ENCODE results near the gene HGFAC. TPM values are rescaled to one million over a fixed set of nuclear protein-coding genes. Genes with fewer than 3 reads are reported as not detected.

Gene HGFAC
- total and polyA plus RNA-seq, 9 donors: 0.51 to 2.5 (median 1.5) TPM

DNA sequence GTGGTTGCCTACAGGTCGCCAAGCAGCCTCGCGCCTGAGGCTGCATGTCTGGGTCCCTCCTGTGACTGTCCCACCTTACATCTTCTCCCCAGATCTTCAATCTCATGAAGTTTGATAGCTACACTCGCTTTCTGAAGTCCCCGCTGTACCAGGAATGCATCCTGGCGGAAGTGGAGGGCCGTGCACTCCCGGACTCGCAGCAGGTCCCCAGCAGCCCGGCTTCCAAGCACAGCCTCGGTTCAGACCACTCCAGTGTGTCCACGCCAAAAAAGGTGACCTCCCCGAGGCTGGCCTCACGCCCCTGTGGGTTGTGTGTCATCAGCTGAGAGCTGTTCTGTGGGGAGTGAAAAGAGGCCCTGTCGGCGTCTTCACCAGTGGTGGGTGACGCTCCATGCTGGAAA lies 24.9 kb upstream of the HGFAC start:
- Histone ChIP-seq H3K4me3 (ENCODE audit: low read length) (no peak overlapping the region), H3K27ac (ENCODE audit: low read length) (no peak overlapping the region), H3K9me3 (replicated peaks; ENCODE audit: control insufficient read depth, low read depth, low read length) (no peaks in the 10 kb centered on the region), H3K4me1 (ENCODE audit: control insufficient read depth, insufficient read depth, low read length) (peaks cover 13% of the 10 kb centered on the region), H3K36me3 (ENCODE audit: control insufficient read depth, insufficient read depth, low read length) (peaks cover 38% of the 10 kb centered on the region), H3K27me3 (ENCODE audit: control insufficient read depth, insufficient read depth, low read length) (no peaks in the 10 kb centered on the region)
- 92% methylated on average over 14 of the region's 17 CpGs for WGBS (ENCODE audit: insufficient coverage)
- no peak for DNase-seq

DNA sequence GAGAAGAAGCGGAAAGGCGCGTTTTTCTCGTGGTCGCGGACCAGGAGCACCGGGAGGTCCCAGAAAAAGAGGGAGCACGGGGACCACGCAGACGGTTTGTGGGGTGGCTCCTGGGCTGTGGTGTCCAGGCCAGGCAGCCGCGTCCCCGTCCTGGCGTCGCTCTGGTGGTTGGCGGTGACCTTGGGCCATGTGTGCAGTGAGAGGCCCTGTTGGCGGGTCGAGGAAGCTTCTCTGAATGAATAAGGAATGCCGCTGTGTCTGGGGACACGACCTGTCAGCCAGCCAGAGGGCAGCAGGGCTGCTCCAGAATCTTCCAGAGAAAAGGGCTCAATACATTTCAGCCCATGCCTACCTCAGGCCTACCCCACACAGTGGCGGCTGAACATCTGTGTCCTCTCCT lies 24.3 kb upstream of the HGFAC start:
- WGBS (ENCODE audit: insufficient coverage): 93% methylated on average over 15 of the region's 21 CpGs
- no peaks in the 10 kb centered on the region for H3K27me3 ChIP-seq (ENCODE audit: control insufficient read depth, insufficient read depth, low read length)
- no peak overlapping the region for H3K27ac ChIP-seq (ENCODE audit: low read length)
- peaks cover 43% of the 10 kb centered on the region for H3K36me3 ChIP-seq (ENCODE audit: control insufficient read depth, insufficient read depth, low read length)
- DNase-seq: no peak
- H3K4me1 ChIP-seq (ENCODE audit: control insufficient read depth, insufficient read depth, low read length): peaks cover 13% of the 10 kb centered on the region
- no peaks in the 10 kb centered on the region for H3K9me3 ChIP-seq (replicated peaks; ENCODE audit: control insufficient read depth, low read depth, low read length)
- H3K4me3 ChIP-seq (ENCODE audit: low read length): no peak overlapping the region

DNA sequence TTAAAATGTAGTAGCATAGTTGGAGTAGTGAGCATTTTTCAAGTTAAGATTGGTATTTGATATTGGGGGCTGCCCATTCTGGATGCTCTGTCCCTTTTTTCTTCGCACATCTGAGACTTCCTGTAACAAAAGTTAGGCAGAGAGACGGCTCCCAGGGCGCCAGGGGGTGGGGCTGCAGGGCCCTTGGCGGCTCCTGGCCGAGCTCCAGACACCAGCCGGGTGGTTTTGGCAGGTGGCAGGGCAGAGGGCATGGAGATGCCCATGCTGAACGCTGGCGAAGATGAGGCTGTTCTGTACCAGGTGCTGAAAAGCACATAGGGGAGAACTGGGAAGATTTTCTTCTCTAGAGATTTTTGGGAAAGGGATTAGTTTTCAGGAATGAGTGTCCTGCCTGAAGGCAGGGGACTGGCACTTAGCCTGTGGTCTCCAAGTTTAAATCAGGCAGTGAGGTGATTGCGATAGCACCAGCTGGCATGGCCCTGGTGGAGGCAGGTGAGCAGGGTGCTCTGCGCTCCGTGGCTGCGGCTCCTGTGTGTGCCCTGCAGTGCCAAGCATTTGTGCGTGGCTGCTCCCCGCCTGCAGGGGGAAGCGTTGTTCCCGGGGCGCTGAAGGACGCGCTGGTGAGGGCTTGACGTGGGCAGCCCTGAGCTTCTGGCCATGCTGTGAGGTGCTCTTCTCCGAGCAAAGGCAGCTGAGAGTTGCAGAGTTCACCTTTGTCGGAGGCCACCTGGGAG lies 23.6 kb upstream of the HGFAC start:
- H3K9me3 ChIP-seq (replicated peaks; ENCODE audit: control insufficient read depth, low read depth, low read length): no peaks in the 10 kb centered on the region
- 90% methylated on average over 19 of the region's 22 CpGs for WGBS (ENCODE audit: insufficient coverage)
- no peaks in the 10 kb centered on the region for H3K27me3 ChIP-seq (ENCODE audit: control insufficient read depth, insufficient read depth, low read length)
- H3K4me3 ChIP-seq (ENCODE audit: low read length): no peak overlapping the region
- H3K4me1 ChIP-seq (ENCODE audit: control insufficient read depth, insufficient read depth, low read length): peaks cover 13% of the 10 kb centered on the region
- H3K36me3 ChIP-seq (ENCODE audit: control insufficient read depth, insufficient read depth, low read length): peaks cover 50% of the 10 kb centered on the region
- H3K27ac ChIP-seq (ENCODE audit: low read length): no peak overlapping the region
- no peak for DNase-seq

DNA sequence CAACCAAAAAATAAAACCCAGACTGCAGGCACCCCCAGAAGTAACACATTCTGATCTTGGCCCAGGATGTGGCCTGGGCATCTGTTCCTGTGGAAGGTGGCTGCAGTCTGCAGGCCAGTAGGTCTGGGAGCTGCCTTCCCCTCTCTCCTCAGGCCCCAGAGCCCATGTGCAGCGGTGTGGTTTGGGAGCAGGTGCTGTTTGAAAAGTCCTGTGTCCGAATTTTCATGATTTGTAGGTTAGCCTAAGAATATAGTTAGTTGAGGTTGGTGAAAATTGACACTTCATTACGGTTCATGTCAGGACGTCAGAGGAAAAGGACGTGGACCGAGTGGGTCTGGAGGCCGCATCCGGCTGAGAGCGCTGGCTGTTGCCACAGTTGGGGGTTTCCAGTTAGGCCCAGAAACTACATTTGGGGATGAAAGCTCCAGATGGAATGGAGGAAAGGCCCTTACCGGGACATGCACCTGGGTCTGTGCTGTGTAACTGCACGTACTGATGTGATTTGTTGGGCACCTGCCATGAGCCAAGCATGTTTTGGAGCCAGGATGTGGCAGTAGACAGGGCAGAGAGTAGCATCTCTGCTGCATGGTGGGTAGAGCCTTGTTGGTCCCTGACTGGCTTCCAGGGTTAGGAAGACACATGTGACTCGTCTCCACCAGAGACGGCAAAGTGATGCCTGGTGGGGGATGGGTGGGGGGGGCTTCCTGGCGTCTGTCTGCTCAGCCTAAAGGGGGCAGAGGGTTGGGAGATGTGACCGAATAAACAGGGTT lies 21.7 kb upstream of the HGFAC start:
- no peak for DNase-seq
- Histone ChIP-seq H3K4me3 (ENCODE audit: low read length) (no peak overlapping the region), H3K27ac (ENCODE audit: low read length) (no peak overlapping the region), H3K4me1 (ENCODE audit: control insufficient read depth, insufficient read depth, low read length) (peaks cover 15% of the 10 kb centered on the region), H3K36me3 (ENCODE audit: control insufficient read depth, insufficient read depth, low read length) (peaks cover 69% of the 10 kb centered on the region), H3K27me3 (ENCODE audit: control insufficient read depth, insufficient read depth, low read length) (no peaks in the 10 kb centered on the region), H3K9me3 (replicated peaks; ENCODE audit: control insufficient read depth, low read depth, low read length) (no peaks in the 10 kb centered on the region)
- 80% methylated on average over 12 of the region's 15 CpGs for WGBS (ENCODE audit: insufficient coverage)

DNA sequence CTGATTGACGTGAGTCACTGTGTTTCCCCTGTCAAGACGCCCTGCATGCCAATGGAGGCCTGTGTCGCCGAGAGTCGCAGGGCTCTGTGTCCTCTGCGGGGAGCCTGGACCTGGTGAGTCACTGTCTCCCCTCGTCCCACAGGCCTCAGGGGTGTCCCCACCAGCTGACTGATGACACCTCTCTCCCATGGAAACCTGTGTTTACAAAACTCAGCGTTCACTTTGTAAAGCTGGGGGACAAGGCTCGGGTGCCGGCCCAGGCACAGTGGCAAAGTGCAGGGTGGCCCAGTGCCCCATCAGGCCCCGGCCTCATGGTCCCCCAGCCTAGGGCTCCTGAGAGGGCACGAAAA lies 21.2 kb upstream of the HGFAC start:
- 89% methylated on average over 11 of the region's 12 CpGs for WGBS (ENCODE audit: insufficient coverage)
- Histone ChIP-seq H3K4me1 (ENCODE audit: control insufficient read depth, insufficient read depth, low read length) (peaks cover 16% of the 10 kb centered on the region), H3K36me3 (ENCODE audit: control insufficient read depth, insufficient read depth, low read length) (peaks cover 69% of the 10 kb centered on the region), H3K27me3 (ENCODE audit: control insufficient read depth, insufficient read depth, low read length) (no peaks in the 10 kb centered on the region), H3K4me3 (ENCODE audit: low read length) (no peak overlapping the region), H3K9me3 (replicated peaks; ENCODE audit: control insufficient read depth, low read depth, low read length) (no peaks in the 10 kb centered on the region), H3K27ac (ENCODE audit: low read length) (no peak overlapping the region)
- no peak for DNase-seq

DNA sequence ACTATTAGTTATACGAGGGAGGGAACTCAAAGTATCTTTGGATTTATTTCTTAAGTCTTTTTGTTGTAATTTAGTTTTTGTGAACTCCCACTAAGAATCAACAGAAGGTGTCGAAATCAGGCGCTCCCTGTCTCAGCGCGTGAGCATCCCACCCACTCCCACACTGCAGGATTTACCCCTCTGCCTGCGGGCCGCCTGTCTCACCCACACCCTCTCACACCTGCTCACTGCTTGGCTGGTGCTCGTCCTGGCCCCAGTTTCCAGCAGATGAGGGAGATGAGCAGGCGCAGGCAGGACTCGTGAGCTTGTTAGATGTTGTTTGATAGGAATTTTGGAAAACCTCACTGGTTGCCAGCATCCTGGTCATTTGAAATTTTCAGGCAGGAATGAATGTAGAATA lies 20.8 kb upstream of the HGFAC start:
- WGBS (ENCODE audit: insufficient coverage): 85% methylated on average over 4 of the region's 10 CpGs
- H3K9me3 ChIP-seq (replicated peaks; ENCODE audit: control insufficient read depth, low read depth, low read length): no peaks in the 10 kb centered on the region
- H3K27me3 ChIP-seq (ENCODE audit: control insufficient read depth, insufficient read depth, low read length): no peaks in the 10 kb centered on the region
- peaks cover 67% of the 10 kb centered on the region for H3K36me3 ChIP-seq (ENCODE audit: control insufficient read depth, insufficient read depth, low read length)
- H3K27ac ChIP-seq (ENCODE audit: low read length): no peak overlapping the region
- no peak overlapping the region for H3K4me3 ChIP-seq (ENCODE audit: low read length)
- DNase-seq: no peak
- H3K4me1 ChIP-seq (ENCODE audit: control insufficient read depth, insufficient read depth, low read length): peaks cover 13% of the 10 kb centered on the region

DNA sequence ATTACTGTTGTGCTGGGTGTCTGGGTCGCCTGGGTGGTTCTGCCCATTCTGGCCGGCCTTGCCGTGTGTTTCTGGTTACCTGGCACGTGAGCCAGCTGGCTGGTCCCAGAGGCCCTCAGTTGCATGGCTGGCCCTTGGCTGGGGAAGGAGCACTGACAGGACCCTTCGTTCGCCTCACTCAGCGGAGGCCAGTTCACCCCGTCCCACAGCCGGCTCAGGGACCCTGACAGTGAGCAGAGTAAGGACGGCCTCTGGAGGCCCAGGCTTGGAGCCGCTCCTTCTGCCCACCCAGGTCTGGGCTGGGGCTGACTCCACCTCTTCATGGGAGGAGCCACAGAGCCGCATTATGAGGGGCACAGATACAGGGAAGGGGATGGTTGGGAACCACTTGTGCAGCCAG lies 20.3 kb upstream of the HGFAC start:
- WGBS (ENCODE audit: insufficient coverage): 66% methylated on average over 6 of the region's 12 CpGs
- DNase-seq: no peak
- Histone ChIP-seq H3K9me3 (replicated peaks; ENCODE audit: control insufficient read depth, low read depth, low read length) (no peaks in the 10 kb centered on the region), H3K27me3 (ENCODE audit: control insufficient read depth, insufficient read depth, low read length) (no peaks in the 10 kb centered on the region), H3K4me3 (ENCODE audit: low read length) (no peak overlapping the region), H3K4me1 (ENCODE audit: control insufficient read depth, insufficient read depth, low read length) (peaks cover 10% of the 10 kb centered on the region), H3K36me3 (ENCODE audit: control insufficient read depth, insufficient read depth, low read length) (peaks cover 65% of the 10 kb centered on the region), H3K27ac (ENCODE audit: low read length) (no peak overlapping the region)

DNA sequence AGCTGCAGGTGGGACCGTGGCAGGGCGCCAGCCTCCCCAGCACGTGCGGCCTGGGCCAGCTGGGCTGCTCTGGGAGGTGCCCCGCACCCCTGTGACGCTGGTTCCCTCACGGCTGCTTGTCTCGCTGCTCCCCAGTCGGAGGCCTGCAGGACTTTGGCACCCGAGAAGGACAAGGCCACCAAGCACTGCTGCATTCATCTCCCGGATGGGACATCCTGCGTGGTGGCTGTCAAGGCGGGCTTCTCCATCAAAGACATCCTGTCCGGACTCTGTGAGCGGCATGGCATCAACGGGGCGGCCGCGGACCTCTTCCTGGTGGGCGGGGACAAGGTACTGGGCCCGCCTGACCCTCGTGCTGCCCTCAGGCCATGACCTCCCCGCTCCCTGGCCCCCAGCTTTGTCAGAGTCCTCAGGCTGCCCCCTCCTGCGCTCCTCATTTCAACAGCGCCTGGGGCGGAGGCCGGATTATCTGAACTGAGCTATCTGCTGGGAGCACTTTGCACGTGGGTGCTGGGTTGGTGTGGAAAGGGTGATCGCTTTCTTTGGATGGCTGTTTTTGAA lies 19.4 kb upstream of the HGFAC start:
- 79% methylated on average over 29 of the region's 29 CpGs for WGBS (ENCODE audit: insufficient coverage)
- Histone ChIP-seq H3K9me3 (replicated peaks; ENCODE audit: control insufficient read depth, low read depth, low read length) (no peaks in the 10 kb centered on the region), H3K27me3 (ENCODE audit: control insufficient read depth, insufficient read depth, low read length) (no peaks in the 10 kb centered on the region), H3K36me3 (ENCODE audit: control insufficient read depth, insufficient read depth, low read length) (peaks cover 66% of the 10 kb centered on the region), H3K4me1 (ENCODE audit: control insufficient read depth, insufficient read depth, low read length) (peaks cover 10% of the 10 kb centered on the region), H3K27ac (ENCODE audit: low read length) (no peak overlapping the region), H3K4me3 (ENCODE audit: low read length) (no peak overlapping the region)
- no peak for DNase-seq

DNA sequence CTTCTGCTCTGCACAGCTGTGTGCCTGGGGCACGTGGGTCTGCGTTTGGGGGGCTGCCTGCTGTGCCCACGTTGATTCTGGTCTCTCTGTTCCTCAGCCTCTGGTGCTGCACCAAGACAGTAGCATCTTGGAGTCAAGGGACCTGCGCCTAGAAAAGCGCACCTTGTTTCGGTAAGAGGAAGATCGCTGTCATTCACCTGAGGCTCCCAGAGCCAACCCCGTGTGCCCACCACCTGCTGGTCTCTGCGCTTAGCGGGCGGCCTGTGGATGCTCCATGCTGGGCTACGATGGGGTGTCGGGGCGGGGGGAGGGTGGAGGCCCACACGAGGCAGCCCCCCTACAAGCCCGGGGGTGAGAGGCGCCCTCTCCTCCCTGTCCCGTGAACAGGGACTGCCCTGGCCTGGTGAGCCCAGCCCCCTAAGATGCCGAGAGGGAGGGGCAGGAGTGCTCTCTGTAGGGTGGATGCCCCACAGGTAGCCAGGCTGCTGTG lies 18.9 kb upstream of the HGFAC start:
- 93% methylated on average over 17 of the region's 19 CpGs for WGBS (ENCODE audit: insufficient coverage)
- DNase-seq: no peak
- Histone ChIP-seq H3K27me3 (ENCODE audit: control insufficient read depth, insufficient read depth, low read length) (no peaks in the 10 kb centered on the region), H3K4me3 (ENCODE audit: low read length) (no peak overlapping the region), H3K9me3 (replicated peaks; ENCODE audit: control insufficient read depth, low read depth, low read length) (no peaks in the 10 kb centered on the region), H3K4me1 (ENCODE audit: control insufficient read depth, insufficient read depth, low read length) (peaks cover 10% of the 10 kb centered on the region), H3K36me3 (ENCODE audit: control insufficient read depth, insufficient read depth, low read length) (peaks cover 65% of the 10 kb centered on the region), H3K27ac (ENCODE audit: low read length) (no peak overlapping the region)

DNA sequence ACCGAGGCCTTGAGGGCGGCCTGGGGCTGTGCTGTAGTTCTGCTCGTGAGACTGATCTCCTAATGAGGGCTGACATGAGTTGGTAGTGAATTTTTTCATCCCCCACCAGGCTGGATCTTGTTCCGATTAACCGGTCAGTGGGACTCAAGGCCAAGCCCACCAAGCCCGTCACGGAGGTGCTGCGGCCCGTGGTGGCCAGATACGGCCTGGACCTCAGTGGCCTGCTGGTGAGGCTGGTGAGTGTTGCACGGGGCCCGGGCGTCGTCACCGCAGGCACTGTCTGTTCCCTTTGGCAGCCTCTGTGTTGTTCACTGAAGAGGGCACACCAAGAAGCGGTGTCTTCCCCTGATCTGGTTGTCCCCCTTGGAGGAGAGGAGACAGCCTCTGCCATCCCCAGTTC lies 18.4 kb upstream of the HGFAC start:
- Histone ChIP-seq H3K27ac (ENCODE audit: low read length) (no peak overlapping the region), H3K4me3 (ENCODE audit: low read length) (no peak overlapping the region), H3K9me3 (replicated peaks; ENCODE audit: control insufficient read depth, low read depth, low read length) (no peaks in the 10 kb centered on the region), H3K36me3 (ENCODE audit: control insufficient read depth, insufficient read depth, low read length) (peaks cover 64% of the 10 kb centered on the region), H3K27me3 (ENCODE audit: control insufficient read depth, insufficient read depth, low read length) (no peaks in the 10 kb centered on the region), H3K4me1 (ENCODE audit: control insufficient read depth, insufficient read depth, low read length) (peaks cover 10% of the 10 kb centered on the region)
- WGBS (ENCODE audit: insufficient coverage): 96% methylated on average over 14 of the region's 16 CpGs
- DNase-seq: no peak
